Upper lobe of left lung (tissue), 4 donors: ENCODE data around the gene WIPI1.

ENCODE experiments used
- EP300 ChIP-seq, 4 donors: sonication (generic); formaldehyde crosslinking; IDR thresholded peaks; one replicate each; pipeline ENCODE4 v1.5.1; 2017; ENCODE audit warnings: antibody characterized with exemption in 4 of 4, control low read depth in 2 of 4
- POLR2AphosphoS5 ChIP-seq, 2 donors: sonication (generic); formaldehyde crosslinking; IDR thresholded peaks; one replicate each; pipeline ENCODE4 v1.5.1; 2017; ENCODE audit warnings: antibody characterized with exemption in 2 of 2
- TF ChIP-seq, protein P1 (sequence below), 6 experiments: fragments of 450-650 bp in 4 of 6; fragments of 200-600 bp in 2 of 6; sonication (generic) in 2 of 6; IDR thresholded peaks; one replicate each; pipeline ENCODE4 v1.5.1; 2016 to 2019; ENCODE audit warnings: antibody characterized with exemption in 6 of 6

DNA sequence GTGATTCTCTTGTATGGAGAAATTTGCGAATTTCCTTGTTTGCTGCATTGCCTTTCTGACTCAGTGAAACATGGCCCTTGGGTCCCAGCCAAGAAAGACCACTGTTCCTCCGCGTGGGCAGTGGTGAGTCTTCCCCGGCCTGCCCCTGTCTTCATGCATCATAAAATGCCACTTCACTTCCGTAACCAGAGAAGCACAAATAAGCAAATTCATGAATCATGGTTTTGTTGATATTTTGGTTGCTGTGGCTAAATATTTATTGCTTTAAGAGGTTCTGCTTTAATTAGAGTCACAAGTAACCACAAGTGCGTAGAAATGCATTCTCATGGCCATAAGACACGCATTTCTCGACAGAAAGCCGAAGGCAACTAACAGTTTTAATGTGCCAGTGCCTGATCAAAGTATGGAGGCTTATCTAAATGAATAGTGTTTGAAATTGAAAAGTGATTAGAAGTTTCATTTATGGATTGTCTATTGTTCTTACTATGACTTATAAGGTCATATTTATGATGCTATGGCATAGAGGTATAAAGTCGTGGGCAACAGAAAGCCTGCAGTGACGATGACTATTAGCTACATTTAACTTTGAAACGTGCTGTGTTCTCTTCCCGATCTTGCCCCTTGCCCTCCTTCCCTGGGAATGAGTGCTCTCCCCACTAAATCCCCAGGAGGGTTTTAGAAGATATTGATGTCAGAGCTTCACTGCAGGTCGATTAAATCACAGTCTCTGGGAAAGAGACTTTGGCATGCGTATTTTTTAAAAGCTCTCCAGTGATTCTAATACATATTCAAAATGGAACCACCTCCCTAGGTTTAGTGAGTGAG is 76.0 kb downstream of the WIPI1 start:
- TF ChIP-seq, protein P1, sequence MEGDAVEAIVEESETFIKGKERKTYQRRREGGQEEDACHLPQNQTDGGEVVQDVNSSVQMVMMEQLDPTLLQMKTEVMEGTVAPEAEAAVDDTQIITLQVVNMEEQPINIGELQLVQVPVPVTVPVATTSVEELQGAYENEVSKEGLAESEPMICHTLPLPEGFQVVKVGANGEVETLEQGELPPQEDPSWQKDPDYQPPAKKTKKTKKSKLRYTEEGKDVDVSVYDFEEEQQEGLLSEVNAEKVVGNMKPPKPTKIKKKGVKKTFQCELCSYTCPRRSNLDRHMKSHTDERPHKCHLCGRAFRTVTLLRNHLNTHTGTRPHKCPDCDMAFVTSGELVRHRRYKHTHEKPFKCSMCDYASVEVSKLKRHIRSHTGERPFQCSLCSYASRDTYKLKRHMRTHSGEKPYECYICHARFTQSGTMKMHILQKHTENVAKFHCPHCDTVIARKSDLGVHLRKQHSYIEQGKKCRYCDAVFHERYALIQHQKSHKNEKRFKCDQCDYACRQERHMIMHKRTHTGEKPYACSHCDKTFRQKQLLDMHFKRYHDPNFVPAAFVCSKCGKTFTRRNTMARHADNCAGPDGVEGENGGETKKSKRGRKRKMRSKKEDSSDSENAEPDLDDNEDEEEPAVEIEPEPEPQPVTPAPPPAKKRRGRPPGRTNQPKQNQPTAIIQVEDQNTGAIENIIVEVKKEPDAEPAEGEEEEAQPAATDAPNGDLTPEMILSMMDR (IDR thresholded peaks at IDR 0.05), result no peak
- TF ChIP-seq POLR2AphosphoS5 (IDR thresholded peaks at IDR 0.05) (peak; percentile 38 to 45), EP300 (IDR thresholded peaks at IDR 0.05) (peak; percentile 3 to 57 (median 50))
